Measurements from ENCODE around the gene MFSD2B.

DNA sequence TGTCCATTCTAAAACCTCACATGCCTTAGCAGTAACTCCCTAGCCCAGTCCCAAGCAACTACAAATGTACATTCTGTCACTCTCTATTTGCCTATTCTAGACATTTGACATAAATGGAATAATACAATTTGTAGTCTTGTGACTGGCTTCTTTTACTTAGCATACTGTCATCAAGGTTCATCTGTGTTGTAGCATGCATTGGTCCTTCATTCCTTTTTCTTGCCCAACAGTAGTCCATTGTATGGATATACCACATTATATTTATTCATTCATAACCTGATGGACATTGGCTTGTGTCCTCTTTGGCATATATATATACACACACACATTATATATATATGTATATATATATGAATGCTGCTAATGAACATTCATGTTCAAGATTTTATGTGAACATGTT lies 2.2 kb upstream of the MFSD2B start:
- TF ChIP-seq CTCF (IDR thresholded peaks at IDR 0.05 in 2 of 3, conservative IDR thresholded peaks at IDR 0.05 in 1 of 3; ENCODE audit: borderline replicate concordance in 1 of 3, insufficient read depth in 1 of 3, low read depth in 2 of 3, low read length in 2 of 3) (no peak), POLR2A (IDR thresholded peaks at IDR 0.05; ENCODE audit: borderline replicate concordance, extremely low read depth, insufficient read depth, insufficient read length) (no peak), SIN3A (IDR thresholded peaks at IDR 0.05; ENCODE audit: low read depth) (no peak), MAX (IDR thresholded peaks at IDR 0.05) (no peak), SP1 (IDR thresholded peaks at IDR 0.05; ENCODE audit: low read depth) (no peak), EZH2 (IDR thresholded peaks at IDR 0.05) (no peak)
- TF ChIP-seq, protein P1, sequence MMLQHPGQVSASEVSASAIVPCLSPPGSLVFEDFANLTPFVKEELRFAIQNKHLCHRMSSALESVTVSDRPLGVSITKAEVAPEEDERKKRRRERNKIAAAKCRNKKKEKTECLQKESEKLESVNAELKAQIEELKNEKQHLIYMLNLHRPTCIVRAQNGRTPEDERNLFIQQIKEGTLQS (IDR thresholded peaks at IDR 0.05) = no peak

Data from HCT116 (cell line).